ENCODE measurements around the gene LPP.
A peak's percentile ranks its signal among the peaks of the same experiment; 100 is the strongest.

DNA sequence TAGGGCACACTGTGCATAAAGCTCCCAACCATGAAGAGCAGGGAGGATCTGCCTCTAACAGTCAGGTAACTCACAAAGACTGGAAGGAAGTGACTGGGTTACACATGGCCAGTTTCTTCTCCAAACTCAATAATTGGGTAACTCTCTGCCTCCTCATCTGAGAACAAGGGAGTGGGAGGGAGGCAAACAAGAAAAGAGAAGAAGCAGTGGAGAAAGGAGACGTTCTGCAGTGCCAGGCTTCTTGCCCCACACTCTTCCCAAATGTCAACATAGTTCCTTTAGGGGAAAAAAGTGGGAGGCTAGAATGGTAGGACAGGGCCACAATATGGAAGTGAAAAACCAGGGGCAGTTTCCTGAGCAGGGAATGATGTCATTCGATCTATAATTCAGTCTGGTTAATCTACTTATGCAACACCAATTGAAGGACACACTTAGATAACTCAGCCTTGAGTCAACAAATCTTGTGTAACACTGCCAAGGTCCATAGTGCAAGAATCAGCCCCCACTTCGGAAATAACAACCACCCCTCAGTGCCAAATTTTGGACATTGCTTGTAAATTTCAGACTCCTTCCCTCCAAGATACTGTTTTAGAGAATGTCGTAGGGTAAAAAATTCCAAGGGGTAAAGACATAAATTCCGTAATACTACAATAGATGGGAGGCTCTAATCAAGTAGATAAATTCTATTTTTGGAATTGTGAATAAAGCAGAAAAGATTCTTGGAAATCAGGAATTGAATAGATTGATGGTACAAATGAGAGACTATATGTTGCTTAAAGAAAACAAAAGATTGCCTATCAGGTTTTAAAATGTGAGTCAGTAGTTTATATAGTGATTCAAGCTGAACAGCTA is 143.0 kb downstream of the LPP start:
- TF ChIP-seq, protein P1, sequence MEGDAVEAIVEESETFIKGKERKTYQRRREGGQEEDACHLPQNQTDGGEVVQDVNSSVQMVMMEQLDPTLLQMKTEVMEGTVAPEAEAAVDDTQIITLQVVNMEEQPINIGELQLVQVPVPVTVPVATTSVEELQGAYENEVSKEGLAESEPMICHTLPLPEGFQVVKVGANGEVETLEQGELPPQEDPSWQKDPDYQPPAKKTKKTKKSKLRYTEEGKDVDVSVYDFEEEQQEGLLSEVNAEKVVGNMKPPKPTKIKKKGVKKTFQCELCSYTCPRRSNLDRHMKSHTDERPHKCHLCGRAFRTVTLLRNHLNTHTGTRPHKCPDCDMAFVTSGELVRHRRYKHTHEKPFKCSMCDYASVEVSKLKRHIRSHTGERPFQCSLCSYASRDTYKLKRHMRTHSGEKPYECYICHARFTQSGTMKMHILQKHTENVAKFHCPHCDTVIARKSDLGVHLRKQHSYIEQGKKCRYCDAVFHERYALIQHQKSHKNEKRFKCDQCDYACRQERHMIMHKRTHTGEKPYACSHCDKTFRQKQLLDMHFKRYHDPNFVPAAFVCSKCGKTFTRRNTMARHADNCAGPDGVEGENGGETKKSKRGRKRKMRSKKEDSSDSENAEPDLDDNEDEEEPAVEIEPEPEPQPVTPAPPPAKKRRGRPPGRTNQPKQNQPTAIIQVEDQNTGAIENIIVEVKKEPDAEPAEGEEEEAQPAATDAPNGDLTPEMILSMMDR (IDR thresholded peaks at IDR 0.05), result no peak
- TF ChIP-seq POLR2A (IDR thresholded peaks at IDR 0.05), result peak; percentile 22

All from right lobe of liver (tissue), 4 donors.